ENCODE results near the gene RPS19.

Gene RPS19

GRCh38 chr19:41879080-41879479, 19.0 kb downstream of the RPS19 start:
- no peak for DNase-seq

DNA sequence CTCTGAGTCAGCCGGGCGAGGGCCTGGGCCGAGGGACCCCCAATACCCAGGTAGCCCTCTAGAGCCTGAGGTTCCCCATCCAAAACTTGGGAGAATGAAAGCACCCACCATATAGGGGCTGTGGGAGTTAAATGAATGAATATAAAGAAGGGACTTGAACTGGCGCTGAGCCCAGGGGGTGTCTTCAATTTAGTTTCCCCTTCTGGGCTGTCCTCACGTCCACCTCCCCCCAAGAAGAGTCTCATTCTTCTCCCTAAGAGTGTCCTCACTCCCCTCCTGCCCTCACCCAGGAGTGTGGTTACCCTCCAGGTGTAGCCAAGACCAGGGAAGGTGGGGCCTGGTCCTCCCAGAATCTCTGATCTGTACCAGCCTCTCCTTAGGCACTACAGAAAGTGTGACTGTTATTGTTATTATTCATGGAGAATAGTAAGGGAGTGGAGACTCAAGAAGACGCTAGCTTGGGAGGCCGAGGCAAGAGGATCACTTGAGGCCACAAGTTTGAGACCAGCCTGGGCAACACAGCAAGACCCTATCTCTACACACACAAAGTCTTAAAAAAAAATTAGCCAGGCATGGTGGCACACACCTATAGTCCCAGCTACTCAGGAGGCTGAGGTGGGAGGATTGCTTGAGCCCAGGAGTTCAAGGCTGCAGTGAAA, 19.7 kb downstream of the RPS19 start:
- no peak for DNase-seq

DNA sequence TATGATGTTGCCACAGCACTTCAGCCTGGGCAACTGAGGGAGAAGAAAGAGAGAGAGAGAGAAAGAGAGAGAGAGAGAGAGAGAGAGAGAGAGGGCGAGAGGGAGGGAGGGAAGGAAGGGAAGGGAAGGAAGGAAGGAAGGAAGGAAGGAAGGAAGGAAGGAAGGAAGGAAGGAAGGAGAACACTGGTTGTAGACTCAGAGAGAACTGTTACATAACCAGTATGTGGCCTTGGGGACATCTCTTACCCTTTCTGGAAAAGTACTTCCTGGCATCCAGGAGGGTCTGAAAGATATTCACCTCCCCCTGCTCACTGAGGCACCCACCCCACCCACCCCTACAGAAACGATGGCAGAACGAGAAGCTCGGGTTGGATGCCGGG, 20.3 kb downstream of the RPS19 start:
- no peak for DNase-seq

DNA sequence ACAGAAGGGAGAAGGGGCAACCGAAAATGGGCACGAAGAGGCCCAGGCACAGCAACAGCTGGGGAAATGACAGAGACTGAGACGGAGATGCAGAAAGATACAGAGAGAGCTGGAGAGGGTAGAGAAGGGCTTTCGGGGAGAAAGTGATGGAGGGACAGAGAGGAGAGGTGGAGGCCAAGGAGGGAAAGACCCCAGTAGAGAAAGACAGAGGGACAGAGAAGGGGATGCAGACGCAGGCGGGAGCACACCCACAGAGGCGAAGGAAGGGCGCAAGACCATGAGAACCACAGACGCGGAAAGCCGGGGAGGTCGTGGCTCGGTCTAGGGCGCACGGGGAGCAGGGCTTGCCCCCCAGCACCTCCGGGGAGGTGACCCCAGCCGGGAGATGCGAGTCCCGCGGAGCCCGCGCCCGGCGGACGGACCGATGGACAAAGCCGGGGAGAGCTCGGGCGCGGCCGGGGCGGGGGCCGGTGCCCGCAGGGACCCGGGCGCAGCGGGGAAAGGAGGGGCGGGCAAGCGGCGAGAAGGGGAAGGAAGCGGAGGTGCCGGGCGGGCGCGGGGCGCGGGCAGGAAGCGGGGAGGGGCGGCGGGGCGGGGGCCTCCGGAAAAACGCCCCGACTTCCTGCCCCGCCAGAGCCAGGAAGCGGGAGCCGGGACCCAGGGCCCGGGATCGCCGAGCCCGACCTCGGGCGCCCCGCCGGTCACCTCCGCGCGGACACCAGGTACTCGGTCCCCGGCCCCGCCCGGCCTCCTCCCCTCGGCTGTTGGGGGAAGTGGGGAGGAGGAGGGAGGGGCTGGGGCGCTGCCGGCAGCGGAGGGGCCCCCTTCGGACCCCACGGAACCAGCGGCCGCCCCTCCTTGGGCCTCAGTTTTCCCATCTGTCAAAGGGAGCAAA, 22.8 kb downstream of the RPS19 start, which contains the start of gene ARHGEF1:
Gene ARHGEF1, plus strand, starts transcription at position 617 of the 895 bp plus-strand sequence. CDS start 4,899 bp downstream, outside the sequence.
- DNase-seq, result peak; percentile 45 to 63

- DNase-seq, result no peak
These were observed 23.4 kb downstream of the RPS19 start for GRCh38 chr19:41883463-41883820.

- peak; percentile 96 for DNase-seq
These were observed 24.0 kb downstream of the RPS19 start for GRCh38 chr19:41883821-41884733.

DNA sequence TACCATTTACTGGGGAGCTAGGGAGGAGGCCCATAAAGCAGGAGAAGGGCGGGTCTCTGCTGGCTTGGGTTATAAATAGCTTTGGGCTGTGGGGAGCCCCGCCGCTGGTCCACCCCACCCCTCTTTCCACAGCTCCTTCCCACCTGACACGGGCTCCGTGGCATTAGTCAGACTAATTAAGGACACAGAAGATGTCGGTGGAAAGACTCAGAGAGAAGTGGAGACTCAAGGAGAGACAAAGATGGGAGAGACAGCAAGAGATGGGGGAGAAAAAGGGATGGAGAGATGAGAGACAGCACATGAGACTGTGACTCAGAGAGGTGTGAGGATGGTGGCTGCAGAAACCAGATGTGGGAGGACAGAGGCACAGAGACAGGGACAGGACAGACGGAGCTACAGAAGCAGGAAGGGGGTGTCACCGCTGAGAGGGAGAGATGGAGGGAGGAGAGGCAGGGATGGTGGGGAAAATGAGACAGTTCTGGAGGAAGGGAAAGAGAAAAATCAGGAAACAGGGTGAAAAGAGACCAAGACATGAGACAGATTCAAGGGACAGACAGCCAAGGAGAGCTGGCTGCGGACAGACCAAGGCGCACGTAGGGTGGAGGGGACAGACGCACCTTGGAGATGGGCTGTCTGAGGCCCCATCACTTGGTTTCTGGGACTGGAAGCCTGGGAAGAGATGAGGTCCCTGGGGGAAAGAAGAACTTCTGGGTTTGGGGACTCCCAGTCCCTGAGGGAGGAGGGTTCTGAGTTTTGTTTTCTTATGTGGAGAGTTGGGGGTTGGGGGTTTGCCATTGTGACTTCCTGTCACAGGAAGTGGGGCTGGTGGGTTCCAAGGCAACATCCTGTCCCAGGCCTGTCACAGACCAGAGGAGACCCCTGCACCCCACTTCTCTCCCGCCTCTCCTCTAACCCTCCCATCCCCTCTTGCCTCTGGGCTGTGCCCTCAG, 27.0 kb downstream of the RPS19 start:
- no peak for DNase-seq

DNA sequence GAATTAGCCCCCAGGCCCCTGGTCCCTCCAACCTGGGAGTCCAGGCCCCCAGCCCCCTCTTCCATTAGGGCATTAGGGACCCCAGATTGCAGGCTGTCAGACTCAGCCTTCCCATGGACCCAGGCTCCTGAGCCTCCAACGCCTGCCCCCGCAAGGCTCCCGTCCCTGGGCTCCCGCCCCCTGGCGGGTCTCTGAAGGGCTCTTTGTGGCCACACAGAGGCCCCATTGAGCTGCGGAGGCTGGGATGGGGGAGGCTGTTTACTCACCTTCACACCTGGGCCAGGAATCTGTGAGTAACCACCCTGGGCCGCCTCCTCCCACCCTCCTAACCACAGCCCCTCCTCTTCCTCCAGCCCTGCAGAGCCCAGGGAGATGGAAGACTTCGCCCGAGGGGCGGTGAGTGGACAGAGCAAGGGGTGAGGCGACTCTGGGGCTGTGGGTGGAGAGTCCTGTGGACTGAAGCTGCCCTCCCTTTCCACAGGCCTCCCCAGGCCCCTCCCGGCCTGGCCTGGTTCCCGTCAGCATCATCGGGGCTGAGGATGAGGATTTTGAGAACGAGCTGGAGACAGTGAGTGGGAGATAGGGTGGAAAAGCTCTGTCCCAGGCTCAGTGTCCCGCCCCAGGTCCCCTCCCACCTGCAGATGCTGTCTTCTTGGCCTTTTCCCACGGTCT, 27.8 kb downstream of the RPS19 start:
- DNase-seq, result no peak

- no peak for DNase-seq
These were observed 28.9 kb downstream of the RPS19 start for GRCh38 chr19:41888926-41889325.

GRCh38 chr19:41889896-41890295, 29.8 kb downstream of the RPS19 start:
- no peak for DNase-seq

GRCh38 chr19:41890936-41891335, 30.9 kb downstream of the RPS19 start:
- DNase-seq, result no peak

GRCh38 chr19:41892173-41892902, 32.3 kb downstream of the RPS19 start:
- DNase-seq, result no peak

DNA sequence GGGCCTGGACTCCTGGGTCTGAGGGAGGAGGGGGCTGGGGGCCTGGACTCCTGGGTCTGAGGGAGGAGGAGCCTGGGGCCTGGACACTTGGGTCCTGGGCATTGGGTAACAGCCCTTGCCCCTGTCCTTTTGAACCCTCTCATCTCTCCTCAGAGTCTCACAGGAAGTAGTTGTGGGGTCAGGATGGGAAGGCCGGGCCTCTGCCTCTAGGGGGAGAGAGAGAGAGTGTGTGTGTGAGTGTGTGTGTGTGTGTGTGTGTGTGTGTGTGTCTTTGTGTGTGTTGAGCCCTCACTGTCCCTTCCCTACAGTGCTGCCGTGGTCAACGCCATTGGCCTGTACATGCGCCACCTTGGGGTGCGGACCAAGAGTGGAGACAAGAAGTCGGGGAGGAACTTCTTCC, 33.8 kb downstream of the RPS19 start:
- no peak for DNase-seq

- no peak for DNase-seq
These were observed 34.3 kb downstream of the RPS19 start for GRCh38 chr19:41894350-41894749.

- no peak for DNase-seq
These were observed 35.9 kb downstream of the RPS19 start for GRCh38 chr19:41895745-41896580.

GRCh38 chr19:41896581-41896942, 36.5 kb downstream of the RPS19 start:
- no peak for DNase-seq

DNA sequence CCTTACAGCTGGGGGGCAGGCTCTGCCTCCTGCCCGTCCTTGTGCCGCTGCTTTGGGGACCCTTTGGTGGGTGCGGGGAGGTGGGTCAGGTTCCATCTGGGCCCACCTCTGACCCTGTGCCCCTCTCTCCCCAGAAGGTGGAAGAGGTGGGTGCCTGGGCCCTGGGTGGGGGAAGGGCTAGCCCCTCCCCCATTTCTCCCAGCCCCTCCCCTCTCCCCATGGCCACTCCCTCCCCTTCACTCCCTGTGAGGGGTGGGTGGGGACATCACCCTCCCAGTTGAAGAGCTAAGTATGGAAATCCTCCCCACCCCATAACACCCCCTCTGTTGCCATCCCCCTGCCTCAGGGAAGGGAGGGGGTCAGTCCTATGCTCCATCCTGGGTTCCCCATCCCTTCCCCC, 37.1 kb downstream of the RPS19 start:
- DNase-seq, result no peak

DNA sequence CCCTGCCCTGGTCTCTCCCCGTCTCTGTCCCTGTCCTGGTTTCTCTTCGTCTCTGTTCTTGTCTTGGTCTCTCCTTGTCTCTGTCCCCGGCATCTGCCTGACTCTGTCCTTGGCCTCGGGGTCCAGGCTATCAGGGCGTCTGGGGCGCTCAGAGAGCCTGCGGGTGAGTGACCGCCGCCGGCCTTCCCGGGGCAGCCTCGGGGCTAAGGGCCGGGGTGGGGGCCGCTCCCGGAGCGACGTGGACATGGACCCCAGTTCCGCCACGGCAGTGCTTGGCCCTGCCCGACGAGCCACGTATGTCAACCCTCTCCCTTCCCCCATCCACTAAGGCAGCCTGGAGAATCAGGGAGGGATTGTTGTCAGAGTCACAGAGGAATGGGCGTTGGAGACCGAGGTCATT, 37.8 kb downstream of the RPS19 start:
- no peak for DNase-seq

DNA sequence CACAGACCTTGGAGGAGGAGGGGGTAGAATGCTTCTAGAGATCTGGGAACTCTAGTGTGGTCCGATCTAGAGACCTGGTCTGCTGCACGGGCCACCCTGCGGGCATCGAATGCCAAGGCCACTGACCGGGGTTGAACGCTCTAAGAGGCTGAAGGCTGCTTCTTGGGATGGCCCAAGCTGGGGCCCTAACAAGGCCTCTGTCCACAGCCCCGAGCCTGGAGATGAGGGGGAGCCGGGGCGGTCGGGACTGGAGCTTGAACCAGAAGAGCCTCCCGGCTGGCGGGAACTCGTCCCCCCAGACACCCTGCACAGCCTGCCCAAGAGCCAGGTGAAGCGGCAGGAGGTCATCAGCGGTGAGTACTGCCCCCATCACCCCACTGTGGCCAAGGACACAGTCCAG, 38.2 kb downstream of the RPS19 start:
- DNase-seq, result no peak
